ENCODE data around the gene CADPS. TPM values are rescaled to one million over a fixed set of nuclear protein-coding genes. Genes with fewer than 3 reads are reported as not detected.

CADPS gene
- total RNA-seq, 1 experiment from 2014 or later = not detected

- no peak overlapping the region for H3K4me3 Mint-ChIP-seq (ENCODE audit: low read depth, unreplicated experiment)
- CTCF ChIA-PET = no interaction called here
- DNase-seq = no peak
- peaks cover 8% of the 10 kb centered on the region for H3K9me3 Mint-ChIP-seq (ENCODE audit: low read depth, unreplicated experiment)
- H3K27me3 Mint-ChIP-seq (ENCODE audit: unreplicated experiment) = no peaks in the 10 kb centered on the region
- no peak overlapping the region for H3K27ac Mint-ChIP-seq (ENCODE audit: unreplicated experiment)
- BruUV-seq (replicated peaks) = no TSS peak
- H3K36me3 Mint-ChIP-seq (ENCODE audit: insufficient read depth, unreplicated experiment) = no peaks in the 10 kb centered on the region
- intact Hi-C loops (cut with micrococcal nuclease; ENCODE audit: unreplicated experiment) = no loop called here
- peaks cover under 1% of the 10 kb centered on the region for H3K4me1 Mint-ChIP-seq (ENCODE audit: low read depth, unreplicated experiment)
- TF ChIP-seq CTCF (IDR thresholded peaks at IDR 0.05; ENCODE audit: unreplicated experiment) = no peak
These were observed 298.1 kb downstream of the CADPS start for GRCh38 chr3:62577153-62577552.

- no peak overlapping the region for H3K27ac Mint-ChIP-seq (ENCODE audit: unreplicated experiment)
- CTCF ChIA-PET = no interaction called here
- H3K4me3 Mint-ChIP-seq (ENCODE audit: low read depth, unreplicated experiment) = no peak overlapping the region
- BruUV-seq (replicated peaks) = no TSS peak
- H3K9me3 Mint-ChIP-seq (ENCODE audit: low read depth, unreplicated experiment) = peaks cover 4% of the 10 kb centered on the region
- no peak for TF ChIP-seq CTCF (IDR thresholded peaks at IDR 0.05; ENCODE audit: unreplicated experiment)
- intact Hi-C loops (cut with micrococcal nuclease; ENCODE audit: unreplicated experiment) = no loop called here
- DNase-seq = no peak
- no peaks in the 10 kb centered on the region for H3K4me1 Mint-ChIP-seq (ENCODE audit: low read depth, unreplicated experiment)
- H3K36me3 Mint-ChIP-seq (ENCODE audit: insufficient read depth, unreplicated experiment) = no peaks in the 10 kb centered on the region
- H3K27me3 Mint-ChIP-seq (ENCODE audit: unreplicated experiment) = no peaks in the 10 kb centered on the region
These were observed 300.8 kb downstream of the CADPS start for GRCh38 chr3:62574266-62574898.

- H3K4me3 Mint-ChIP-seq (ENCODE audit: low read depth, unreplicated experiment) = no peak overlapping the region
- H3K27me3 Mint-ChIP-seq (ENCODE audit: unreplicated experiment) = no peaks in the 10 kb centered on the region
- no peaks in the 10 kb centered on the region for H3K9me3 Mint-ChIP-seq (ENCODE audit: low read depth, unreplicated experiment)
- H3K27ac Mint-ChIP-seq (ENCODE audit: unreplicated experiment) = no peak overlapping the region
- H3K4me1 Mint-ChIP-seq (ENCODE audit: low read depth, unreplicated experiment) = no peaks in the 10 kb centered on the region
- no peaks in the 10 kb centered on the region for H3K36me3 Mint-ChIP-seq (ENCODE audit: insufficient read depth, unreplicated experiment)
- DNase-seq = no peak
- CTCF ChIA-PET = no interaction called here
- TF ChIP-seq CTCF (IDR thresholded peaks at IDR 0.05; ENCODE audit: unreplicated experiment) = no peak
- intact Hi-C loops (cut with micrococcal nuclease; ENCODE audit: unreplicated experiment) = no loop called here
- no TSS peak for BruUV-seq (replicated peaks)
These were observed 303.3 kb downstream of the CADPS start for GRCh38 chr3:62571916-62572315.

- no peaks in the 10 kb centered on the region for H3K36me3 Mint-ChIP-seq (ENCODE audit: insufficient read depth, unreplicated experiment)
- H3K4me3 Mint-ChIP-seq (ENCODE audit: low read depth, unreplicated experiment) = no peak overlapping the region
- H3K27ac Mint-ChIP-seq (ENCODE audit: unreplicated experiment) = no peak overlapping the region
- H3K9me3 Mint-ChIP-seq (ENCODE audit: low read depth, unreplicated experiment) = no peaks in the 10 kb centered on the region
- intact Hi-C loops (cut with micrococcal nuclease; ENCODE audit: unreplicated experiment) = no loop called here
- no TSS peak for BruUV-seq (replicated peaks)
- H3K27me3 Mint-ChIP-seq (ENCODE audit: unreplicated experiment) = no peaks in the 10 kb centered on the region
- CTCF ChIA-PET = no interaction called here
- no peak for DNase-seq
- TF ChIP-seq CTCF (IDR thresholded peaks at IDR 0.05; ENCODE audit: unreplicated experiment) = no peak
- H3K4me1 Mint-ChIP-seq (ENCODE audit: low read depth, unreplicated experiment) = no peaks in the 10 kb centered on the region
These were observed 304.3 kb downstream of the CADPS start for GRCh38 chr3:62570888-62571287.
